SK-N-SH treated with all-trans-retinoic acid at 6 μM for 48 hours (cell line): ENCODE measurements around the gene MYH9.

Experiments used
- ATAC-seq: fragments of 200-7000 bp; cut with Tn5 transposase; 3 replicates; pipeline ENCODE4 v1.9.1; 2020; ENCODE audit warnings: mild to moderate bottlenecking, moderate library complexity
- ARNTL ChIP-seq: fragments of 450-650 bp; formaldehyde crosslinking; IDR thresholded peaks from 2 replicates; pipeline ENCODE4 v1.5.0; 2020; ENCODE audit warnings: low read depth, mild to moderate bottlenecking, moderate library complexity, borderline replicate concordance
- CSDC2 ChIP-seq: fragments of 250-450 bp; sonication (Bioruptor Pico); IDR thresholded peaks from 2 replicates; pipeline ENCODE4 v1.5.0; 2020; ENCODE audit warnings: mild to moderate bottlenecking, moderate library complexity
- ESRRG ChIP-seq: fragments of 250-450 bp; sonication (Bioruptor Pico); IDR thresholded peaks from 2 replicates; pipeline ENCODE4 v1.6.1; 2021; ENCODE audit warnings: mild to moderate bottlenecking
- GLIS3 ChIP-seq: fragments of 250-450 bp; sonication (Bioruptor Pico); IDR thresholded peaks from 2 replicates; pipeline ENCODE4 v1.5.0; 2020; ENCODE audit warnings: mild to moderate bottlenecking, moderate library complexity
- ISL1 ChIP-seq: fragments of 250-450 bp; sonication (Bioruptor Pico); IDR thresholded peaks from 2 replicates; pipeline ENCODE4 v2.1.2; 2022; ENCODE audit warnings: mild to moderate bottlenecking, moderate library complexity
- OSR1 ChIP-seq: fragments of 250-450 bp; sonication (Bioruptor Pico); IDR thresholded peaks from 2 replicates; pipeline ENCODE4 v1.8.0; 2022; ENCODE audit warnings: moderate library complexity, mild to moderate bottlenecking, inconsistent platforms
- POU6F1 ChIP-seq: fragments of 250-450 bp; sonication (Bioruptor Pico); IDR thresholded peaks from 2 replicates; pipeline ENCODE4 v1.8.0; 2021; ENCODE audit warnings: low read depth, mild to moderate bottlenecking, moderate library complexity, borderline replicate concordance
- SNAI2 ChIP-seq: fragments of 250-450 bp; sonication (Bioruptor Pico); IDR thresholded peaks from 2 replicates; pipeline ENCODE4 v1.5.0; 2020; ENCODE audit warnings: mild to moderate bottlenecking, moderate library complexity
- TCF4 ChIP-seq: fragments of 250-450 bp; sonication (Bioruptor Pico); IDR thresholded peaks from 2 replicates; pipeline ENCODE4 v1.8.0; 2021; ENCODE audit warnings: mild to moderate bottlenecking, moderate library complexity, borderline replicate concordance
- ZC3H10 ChIP-seq: fragments of 250-450 bp; sonication (Bioruptor Pico); IDR thresholded peaks from 2 replicates; pipeline ENCODE4 v1.5.1; 2021; ENCODE audit warnings: mild to moderate bottlenecking, moderate library complexity
- ZFP30 ChIP-seq: fragments of 450-650 bp; formaldehyde crosslinking; IDR thresholded peaks from 2 replicates; pipeline ENCODE4 v1.5.0; 2022; ENCODE audit warnings: mild to moderate bottlenecking, moderate library complexity
- ZNF565 ChIP-seq: fragments of 450-650 bp; formaldehyde crosslinking; conservative IDR thresholded peaks from 2 replicates; pipeline ENCODE4 v1.5.0; 2020; ENCODE audit warnings: low read depth, mild to moderate bottlenecking, moderate library complexity
- ZNF70 ChIP-seq: fragments of 450-650 bp; formaldehyde crosslinking; IDR thresholded peaks from 2 replicates; pipeline ENCODE4 v1.5.0; 2020; ENCODE audit warnings: mild to moderate bottlenecking, moderate library complexity
- ZNF8 ChIP-seq: fragments of 450-650 bp; formaldehyde crosslinking; IDR thresholded peaks from 2 replicates; pipeline ENCODE4 v1.5.0; 2020; ENCODE audit warnings: mild to moderate bottlenecking, moderate library complexity
- TF ChIP-seq, protein P1 (sequence below): fragments of 250-450 bp; sonication (Bioruptor Pico); IDR thresholded peaks from 2 replicates; pipeline ENCODE4 v1.5.0; 2020; ENCODE audit warnings: mild to moderate bottlenecking, moderate library complexity
- TF ChIP-seq, protein P2 (sequence below): fragments of 250-450 bp; sonication (Bioruptor Pico); IDR thresholded peaks from 2 replicates; pipeline ENCODE4 v1.8.0; 2020; ENCODE audit warnings: mild to moderate bottlenecking, moderate library complexity, borderline replicate concordance
- TF ChIP-seq, protein P3 (sequence below): fragments of 250-450 bp; sonication (Bioruptor Pico); IDR thresholded peaks from 2 replicates; pipeline ENCODE4 v1.5.1; 2021; ENCODE audit warnings: mild to moderate bottlenecking, moderate library complexity

MYH9 gene

GRCh38 chr22:36239150-36239400, 148.7 kb downstream of the MYH9 start:
- TF ChIP-seq, protein P1, sequence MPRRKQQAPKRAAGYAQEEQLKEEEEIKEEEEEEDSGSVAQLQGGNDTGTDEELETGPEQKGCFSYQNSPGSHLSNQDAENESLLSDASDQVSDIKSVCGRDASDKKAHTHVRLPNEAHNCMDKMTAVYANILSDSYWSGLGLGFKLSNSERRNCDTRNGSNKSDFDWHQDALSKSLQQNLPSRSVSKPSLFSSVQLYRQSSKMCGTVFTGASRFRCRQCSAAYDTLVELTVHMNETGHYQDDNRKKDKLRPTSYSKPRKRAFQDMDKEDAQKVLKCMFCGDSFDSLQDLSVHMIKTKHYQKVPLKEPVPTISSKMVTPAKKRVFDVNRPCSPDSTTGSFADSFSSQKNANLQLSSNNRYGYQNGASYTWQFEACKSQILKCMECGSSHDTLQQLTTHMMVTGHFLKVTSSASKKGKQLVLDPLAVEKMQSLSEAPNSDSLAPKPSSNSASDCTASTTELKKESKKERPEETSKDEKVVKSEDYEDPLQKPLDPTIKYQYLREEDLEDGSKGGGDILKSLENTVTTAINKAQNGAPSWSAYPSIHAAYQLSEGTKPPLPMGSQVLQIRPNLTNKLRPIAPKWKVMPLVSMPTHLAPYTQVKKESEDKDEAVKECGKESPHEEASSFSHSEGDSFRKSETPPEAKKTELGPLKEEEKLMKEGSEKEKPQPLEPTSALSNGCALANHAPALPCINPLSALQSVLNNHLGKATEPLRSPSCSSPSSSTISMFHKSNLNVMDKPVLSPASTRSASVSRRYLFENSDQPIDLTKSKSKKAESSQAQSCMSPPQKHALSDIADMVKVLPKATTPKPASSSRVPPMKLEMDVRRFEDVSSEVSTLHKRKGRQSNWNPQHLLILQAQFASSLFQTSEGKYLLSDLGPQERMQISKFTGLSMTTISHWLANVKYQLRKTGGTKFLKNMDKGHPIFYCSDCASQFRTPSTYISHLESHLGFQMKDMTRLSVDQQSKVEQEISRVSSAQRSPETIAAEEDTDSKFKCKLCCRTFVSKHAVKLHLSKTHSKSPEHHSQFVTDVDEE (CRISPR knock-in tag) = no peak
- TF ChIP-seq, protein P2, sequence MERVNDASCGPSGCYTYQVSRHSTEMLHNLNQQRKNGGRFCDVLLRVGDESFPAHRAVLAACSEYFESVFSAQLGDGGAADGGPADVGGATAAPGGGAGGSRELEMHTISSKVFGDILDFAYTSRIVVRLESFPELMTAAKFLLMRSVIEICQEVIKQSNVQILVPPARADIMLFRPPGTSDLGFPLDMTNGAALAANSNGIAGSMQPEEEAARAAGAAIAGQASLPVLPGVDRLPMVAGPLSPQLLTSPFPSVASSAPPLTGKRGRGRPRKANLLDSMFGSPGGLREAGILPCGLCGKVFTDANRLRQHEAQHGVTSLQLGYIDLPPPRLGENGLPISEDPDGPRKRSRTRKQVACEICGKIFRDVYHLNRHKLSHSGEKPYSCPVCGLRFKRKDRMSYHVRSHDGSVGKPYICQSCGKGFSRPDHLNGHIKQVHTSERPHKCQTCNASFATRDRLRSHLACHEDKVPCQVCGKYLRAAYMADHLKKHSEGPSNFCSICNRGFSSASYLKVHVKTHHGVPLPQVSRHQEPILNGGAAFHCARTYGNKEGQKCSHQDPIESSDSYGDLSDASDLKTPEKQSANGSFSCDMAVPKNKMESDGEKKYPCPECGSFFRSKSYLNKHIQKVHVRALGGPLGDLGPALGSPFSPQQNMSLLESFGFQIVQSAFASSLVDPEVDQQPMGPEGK = no peak
- TF ChIP-seq TCF4 (CRISPR knock-in tag) (no peak), CSDC2 (no peak), ARNTL (CRISPR knock-in tag) (no peak), ZNF70 (no peak), ZNF565 (CRISPR knock-in tag) (no peak), ZNF8 (no peak), ISL1 (CRISPR knock-in tag) (no peak), ZFP30 (no peak)
- ATAC-seq = peak; percentile 56

DNA sequence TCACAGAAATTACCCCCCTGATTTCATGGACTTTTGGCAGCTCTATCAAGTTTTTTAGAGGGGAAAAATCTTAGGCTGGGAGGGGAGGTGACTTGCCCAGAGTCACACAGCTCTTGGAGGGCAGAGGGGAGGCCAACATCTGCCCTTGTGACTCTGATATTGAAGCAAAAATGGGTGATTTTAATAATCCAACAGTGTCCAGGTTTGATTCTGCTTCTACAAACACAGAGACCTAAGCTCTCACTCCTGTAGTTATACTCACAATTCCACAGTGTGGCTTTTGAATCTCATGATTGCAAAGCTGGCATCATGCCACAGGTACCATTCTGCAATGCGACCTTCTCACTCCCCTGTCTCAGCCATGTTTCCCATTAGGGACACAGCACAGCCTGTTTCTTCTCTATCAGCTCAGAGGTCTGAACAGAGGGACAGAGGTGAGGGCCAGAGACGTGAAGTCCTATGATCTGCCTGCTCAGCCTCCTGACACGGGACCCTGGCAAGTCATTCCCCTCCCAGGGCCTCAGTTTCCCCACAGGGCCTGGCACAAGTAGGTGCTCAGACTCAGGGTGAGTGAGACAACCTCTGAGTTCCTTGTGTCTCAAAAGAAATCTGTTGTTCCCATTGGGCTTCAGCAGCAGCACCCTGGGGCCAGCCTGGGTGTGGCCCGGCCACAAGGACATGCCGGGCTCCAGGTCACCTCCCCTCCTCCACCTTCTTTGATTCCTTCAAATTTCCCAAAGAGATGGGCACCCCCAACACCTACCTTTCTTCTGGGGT, 149.2 kb downstream of the MYH9 start:
- peak; percentile 35 for ATAC-seq
- TF ChIP-seq SNAI2 (CRISPR knock-in tag) (no peak), ZNF565 (CRISPR knock-in tag) (no peak), ZC3H10 (no peak), ARNTL (CRISPR knock-in tag) (no peak), ISL1 (CRISPR knock-in tag) (no peak), GLIS3 (CRISPR knock-in tag) (no peak), ZNF8 (no peak)

DNA sequence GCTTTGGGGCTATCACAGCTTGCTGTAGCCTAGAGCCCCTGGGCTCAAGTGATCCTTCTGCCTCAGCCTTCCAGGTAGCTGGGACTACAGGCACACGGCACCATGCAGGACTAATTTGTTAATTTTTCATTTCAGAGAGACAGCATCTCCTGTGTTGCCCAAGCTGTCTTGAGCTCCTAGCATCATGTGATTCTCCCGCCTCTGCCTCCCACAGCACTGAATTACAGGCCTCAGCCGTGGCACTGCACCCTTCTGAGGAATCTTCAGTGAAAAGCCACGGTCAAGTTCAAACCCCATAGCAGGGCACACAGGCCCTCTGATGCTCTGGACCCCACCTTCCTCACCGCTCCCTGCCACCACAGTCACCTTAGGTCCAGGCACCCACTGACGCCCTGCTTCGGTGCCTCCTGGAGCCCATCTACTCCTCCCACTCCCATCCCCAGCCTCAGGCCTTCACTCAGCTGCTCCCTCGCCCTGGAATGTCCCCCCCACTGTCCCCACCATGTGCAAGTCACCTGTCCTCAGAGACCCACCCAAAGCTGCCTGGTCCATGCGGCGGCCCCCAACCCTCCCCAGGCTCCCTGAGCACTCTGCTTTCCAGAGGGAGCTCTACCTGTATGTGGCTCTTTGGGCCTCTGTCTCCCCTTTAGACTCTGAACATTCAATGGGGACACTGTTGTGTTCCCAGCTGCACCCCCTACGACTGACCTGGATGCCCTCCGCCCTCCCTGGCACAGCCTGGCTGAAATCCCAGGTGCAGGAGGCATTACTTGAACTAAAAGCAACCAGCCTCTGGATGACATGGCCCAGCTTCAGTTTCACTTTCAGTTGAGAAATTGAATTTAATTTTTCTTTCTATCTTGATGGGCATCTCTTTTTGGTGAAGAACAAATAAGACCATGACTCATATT, 150.1 kb downstream of the MYH9 start:
- no peak for ATAC-seq
- TF ChIP-seq OSR1 (CRISPR knock-in tag) = no peak
- TF ChIP-seq, protein P3, sequence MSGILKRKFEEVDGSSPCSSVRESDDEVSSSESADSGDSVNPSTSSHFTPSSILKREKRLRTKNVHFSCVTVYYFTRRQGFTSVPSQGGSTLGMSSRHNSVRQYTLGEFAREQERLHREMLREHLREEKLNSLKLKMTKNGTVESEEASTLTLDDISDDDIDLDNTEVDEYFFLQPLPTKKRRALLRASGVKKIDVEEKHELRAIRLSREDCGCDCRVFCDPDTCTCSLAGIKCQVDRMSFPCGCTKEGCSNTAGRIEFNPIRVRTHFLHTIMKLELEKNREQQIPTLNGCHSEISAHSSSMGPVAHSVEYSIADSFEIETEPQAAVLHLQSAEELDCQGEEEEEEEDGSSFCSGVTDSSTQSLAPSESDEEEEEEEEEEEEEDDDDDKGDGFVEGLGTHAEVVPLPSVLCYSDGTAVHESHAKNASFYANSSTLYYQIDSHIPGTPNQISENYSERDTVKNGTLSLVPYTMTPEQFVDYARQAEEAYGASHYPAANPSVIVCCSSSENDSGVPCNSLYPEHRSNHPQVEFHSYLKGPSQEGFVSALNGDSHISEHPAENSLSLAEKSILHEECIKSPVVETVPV (CRISPR knock-in tag) = no peak
- no peak for TF ChIP-seq GLIS3 (CRISPR knock-in tag)
- no peak for TF ChIP-seq CSDC2
- no peak for TF ChIP-seq ESRRG (CRISPR knock-in tag)
- TF ChIP-seq SNAI2 (CRISPR knock-in tag) = no peak
- no peak for TF ChIP-seq POU6F1
- no peak for TF ChIP-seq ISL1 (CRISPR knock-in tag)
- no peak for TF ChIP-seq ZNF8
- TF ChIP-seq, protein P1 (CRISPR knock-in tag) = no peak
- TF ChIP-seq ZFP30 = no peak
